HUES48 (cell line): ENCODE data around the gene BRI3.

Experiments used
- H3K27ac ChIP-seq: one replicate; pipeline ENCODE4 v1.7.0; 2013; ENCODE audit warnings: low read depth, low read length, inconsistent platforms
- H3K27me3 ChIP-seq: 2 replicates; pipeline ENCODE4 v1.6.1; 2013; ENCODE audit warnings: mild to moderate bottlenecking, low read length; ENCODE audit not compliant: control insufficient read depth, insufficient read depth
- H3K36me3 ChIP-seq: 2 replicates; pipeline ENCODE4 v1.6.1; 2013; ENCODE audit warnings: low read length; ENCODE audit not compliant: control insufficient read depth, insufficient read depth
- H3K4me1 ChIP-seq: 2 replicates; pipeline ENCODE4 v1.6.1; 2013; ENCODE audit warnings: mild to moderate bottlenecking, low read length; ENCODE audit not compliant: control insufficient read depth, insufficient read depth
- H3K4me3 ChIP-seq: 2 replicates; pipeline ENCODE4 v1.5.1; 2013; ENCODE audit warnings: mild to moderate bottlenecking, low read depth, low read length
- H3K9ac ChIP-seq: 2 replicates; pipeline ENCODE4 v1.6.1; 2013; ENCODE audit warnings: mild to moderate bottlenecking, low read depth, low read length, moderate library complexity
- H3K9me3 ChIP-seq: 2 replicates; pipeline ENCODE4 v1.6.1; 2013; ENCODE audit warnings: low read length; ENCODE audit not compliant: control insufficient read depth, insufficient read depth

Gene BRI3

DNA sequence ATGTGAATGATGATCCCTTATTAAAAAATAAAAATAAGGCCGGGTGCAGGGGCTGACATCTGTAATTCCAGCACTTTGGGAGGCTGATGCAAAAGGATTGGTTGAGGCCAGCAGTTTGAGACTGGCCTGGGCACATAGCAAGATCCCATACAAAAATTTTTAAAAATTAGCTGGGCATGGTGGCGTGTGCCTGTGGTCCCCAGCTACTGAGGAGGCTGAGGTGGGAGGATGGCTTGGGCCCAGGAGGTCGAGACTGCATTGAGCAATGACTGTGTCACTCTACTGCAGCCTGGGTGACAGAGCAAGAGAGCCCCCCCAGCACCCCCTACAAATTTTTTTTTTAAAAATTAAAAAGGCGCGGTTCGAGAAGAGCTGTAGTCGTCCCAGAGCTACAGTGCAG lies 1.2 kb upstream of the BRI3 start:
- Histone ChIP-seq H3K27ac (no peak overlapping the region), H3K36me3 (0 out of 2 replicates have a peak, but pooled peaks cover 11% of the 10 kb centered on the region), H3K9ac (no peak overlapping the region), H3K27me3 (no peaks in the 10 kb centered on the region), H3K9me3 (no peaks in the 10 kb centered on the region), H3K4me1 (peaks cover 5% of the 10 kb centered on the region; the same call in 1 of the 2 replicates), H3K4me3 (peak overlapping the region; percentile 66)

DNA sequence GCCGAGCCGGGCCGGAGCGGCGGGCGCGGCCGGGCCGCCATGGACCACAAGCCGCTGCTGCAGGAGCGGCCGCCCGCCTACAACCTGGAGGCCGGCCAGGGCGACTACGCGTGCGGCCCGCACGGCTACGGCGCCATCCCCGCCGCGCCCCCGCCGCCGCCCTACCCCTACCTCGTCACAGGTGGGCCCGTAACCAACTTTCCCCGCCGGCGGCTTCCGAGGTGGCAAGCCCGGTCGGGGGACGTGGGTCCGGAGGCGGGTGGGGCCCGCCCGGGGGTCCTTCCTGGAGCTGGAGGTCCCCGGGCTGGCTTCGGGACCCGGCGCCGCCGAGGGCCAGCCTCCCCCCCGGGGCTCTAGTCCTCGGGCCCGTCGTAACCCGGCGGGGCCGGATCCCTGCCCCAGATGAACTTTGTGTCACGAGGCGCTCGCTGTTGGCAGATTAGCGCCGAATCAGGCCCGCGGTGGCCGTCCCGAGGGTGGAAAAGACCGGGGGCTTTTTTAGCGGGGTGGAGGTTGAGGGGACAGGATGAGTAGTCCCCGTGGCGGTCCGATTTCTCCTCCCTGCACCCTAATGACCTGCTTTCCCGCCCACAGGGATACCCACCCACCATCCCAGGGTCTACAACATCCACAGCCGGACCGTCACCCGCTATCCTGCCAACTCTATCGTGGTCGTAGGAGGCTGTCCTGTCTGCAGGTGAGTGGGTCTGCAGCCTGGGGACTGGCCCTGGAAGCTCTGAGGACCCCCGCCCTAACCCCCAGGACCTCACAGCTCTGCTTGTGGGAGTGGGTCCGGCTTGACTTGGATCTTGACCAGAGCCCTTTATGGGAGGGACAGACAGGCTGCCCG lies 496 bp downstream of the BRI3 start:
- peak overlapping the region; percentile 81 for H3K4me3 ChIP-seq
- no peaks in the 10 kb centered on the region for H3K27me3 ChIP-seq
- H3K27ac ChIP-seq, result peak overlapping the region; percentile 20
- peaks cover 16% of the 10 kb centered on the region for H3K4me1 ChIP-seq
- peak overlapping the region; percentile 75 for H3K9ac ChIP-seq
- H3K9me3 ChIP-seq, result no peaks in the 10 kb centered on the region
- H3K36me3 ChIP-seq, result 0 out of 2 replicates have a peak, but pooled peaks cover 11% of the 10 kb centered on the region

DNA sequence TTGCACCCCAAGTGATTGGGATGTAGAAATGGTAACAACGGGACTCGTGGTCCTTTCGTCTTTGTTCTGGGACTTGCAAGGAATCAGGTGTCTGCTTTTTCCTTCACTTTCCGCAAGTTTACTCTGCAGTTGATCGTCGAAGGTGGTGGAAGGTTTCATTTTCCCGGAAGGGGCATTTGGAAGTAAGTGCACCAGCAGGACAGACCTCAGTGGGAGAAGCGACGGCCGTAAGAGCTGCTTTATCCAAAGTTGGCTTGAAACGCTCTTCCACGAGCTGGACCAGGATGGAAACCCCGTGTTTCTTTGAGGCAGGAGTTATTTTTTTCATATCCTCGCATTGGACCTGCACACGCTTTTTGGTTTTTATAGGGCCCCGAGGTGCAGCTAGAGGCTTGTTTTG lies 1.2 kb downstream of the BRI3 start:
- peak overlapping the region; percentile 81 for H3K4me3 ChIP-seq
- peak overlapping the region; percentile 75; the same call in 1 of the 2 replicates for H3K9ac ChIP-seq
- no peak overlapping the region for H3K27ac ChIP-seq
- no peaks in the 10 kb centered on the region for H3K27me3 ChIP-seq
- H3K36me3 ChIP-seq, result 0 out of 2 replicates have a peak, but pooled peaks cover 11% of the 10 kb centered on the region
- H3K9me3 ChIP-seq, result no peaks in the 10 kb centered on the region
- peaks cover 23% of the 10 kb centered on the region for H3K4me1 ChIP-seq

DNA sequence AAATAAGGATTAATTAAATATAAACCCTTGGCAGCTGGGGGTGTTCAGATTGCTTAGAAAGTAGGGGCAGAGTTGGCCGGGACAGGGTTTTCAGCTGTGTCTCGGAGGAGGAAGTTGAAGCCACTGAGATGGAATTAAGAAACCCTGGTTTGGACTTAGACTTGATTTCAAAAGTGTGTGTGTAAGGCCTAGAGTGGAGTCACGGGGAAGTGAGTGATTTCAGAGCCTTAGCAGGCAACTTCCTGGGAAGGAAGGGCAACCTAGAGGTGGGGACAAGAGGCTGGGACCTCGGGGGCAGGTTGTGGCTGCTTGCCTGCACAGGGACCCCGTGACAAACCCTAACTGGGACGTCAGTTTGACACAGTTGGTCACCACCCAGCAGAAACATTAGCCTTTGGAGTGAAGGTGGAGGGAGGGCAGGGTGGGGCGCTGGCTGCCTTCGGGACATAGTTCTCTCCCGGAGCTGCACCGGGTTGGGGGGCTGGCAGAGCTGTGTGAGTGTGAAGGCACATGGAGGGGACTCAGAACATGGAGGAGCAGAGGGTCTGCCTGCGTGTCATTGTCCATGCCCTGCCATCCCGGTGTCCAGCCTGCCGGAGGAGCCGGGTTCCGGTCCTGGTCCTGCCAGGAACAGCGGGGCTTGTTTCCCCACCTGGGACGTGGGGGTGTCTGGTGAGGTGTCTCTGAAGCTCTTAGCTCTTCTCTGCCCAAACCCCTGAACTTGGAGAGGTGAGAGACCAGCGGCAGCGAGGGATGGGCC lies 1.8 kb downstream of the BRI3 start:
- H3K4me3 ChIP-seq, result no peak overlapping the region; the same call in 1 of the 2 replicates
- H3K4me1 ChIP-seq, result peaks cover 25% of the 10 kb centered on the region
- 0 out of 2 replicates have a peak, but pooled peaks cover 11% of the 10 kb centered on the region for H3K36me3 ChIP-seq
- no peak overlapping the region for H3K27ac ChIP-seq
- no peaks in the 10 kb centered on the region for H3K9me3 ChIP-seq
- no peaks in the 10 kb centered on the region for H3K27me3 ChIP-seq
- no peak overlapping the region for H3K9ac ChIP-seq

DNA sequence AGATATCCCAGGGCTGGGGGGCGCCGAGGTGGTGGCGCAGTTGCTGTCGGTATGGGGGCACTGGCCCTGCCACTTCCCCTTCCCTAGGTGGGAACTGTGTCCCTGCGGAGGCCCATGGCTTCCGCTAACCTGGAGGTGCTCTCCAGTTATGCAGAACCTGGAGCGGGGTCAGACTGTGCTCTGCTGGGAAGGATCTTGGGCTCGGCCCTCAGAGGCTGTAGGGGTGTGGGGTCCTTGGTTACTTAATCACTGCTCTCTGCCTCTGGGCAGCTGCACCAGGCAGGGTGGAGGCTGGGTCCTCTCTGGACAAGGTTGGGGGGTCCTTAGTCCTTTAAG lies 2.4 kb downstream of the BRI3 start:
- Histone ChIP-seq H3K9me3 (no peaks in the 10 kb centered on the region), H3K27ac (no peak overlapping the region), H3K4me3 (no peak overlapping the region), H3K9ac (no peak overlapping the region), H3K36me3 (0 out of 2 replicates have a peak, but pooled peaks cover 11% of the 10 kb centered on the region), H3K27me3 (no peaks in the 10 kb centered on the region), H3K4me1 (peaks cover 25% of the 10 kb centered on the region)

DNA sequence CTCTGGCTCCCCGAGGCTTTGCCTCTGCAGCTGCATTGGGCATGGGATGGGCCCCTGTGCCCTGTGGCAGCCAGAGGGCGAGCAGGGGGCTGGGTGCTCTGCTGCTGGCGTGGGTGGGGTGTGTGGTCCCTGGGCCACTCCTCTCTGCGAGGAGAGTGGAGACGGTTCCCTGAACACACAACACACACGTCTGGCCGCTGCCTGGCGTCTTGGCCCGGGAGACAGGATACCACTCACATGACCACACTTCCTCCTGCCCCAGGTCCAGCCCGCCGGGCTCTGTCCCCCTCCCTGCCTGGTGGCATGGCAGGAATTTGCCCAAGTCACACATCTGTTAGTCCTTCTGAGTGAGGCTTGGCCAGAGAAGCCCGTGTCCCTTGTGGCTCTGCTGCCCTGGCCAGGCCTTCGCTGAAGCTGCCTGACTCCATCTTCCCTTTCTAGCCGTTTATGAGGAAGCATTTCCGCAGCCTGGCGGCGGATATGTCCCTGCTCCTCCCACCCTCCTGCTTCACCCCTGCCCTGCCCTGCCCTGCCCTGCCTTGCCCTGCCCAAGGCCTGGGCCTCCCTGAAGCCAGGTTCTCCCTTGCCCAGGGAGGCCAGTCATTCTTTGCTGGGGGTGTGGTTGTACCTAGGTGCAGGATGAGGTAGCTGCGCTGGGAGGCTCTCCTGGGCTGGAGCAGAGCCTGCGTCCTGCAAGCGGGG lies 3.0 kb downstream of the BRI3 start:
- Histone ChIP-seq H3K9ac (no peak overlapping the region), H3K9me3 (no peaks in the 10 kb centered on the region), H3K27ac (no peak overlapping the region), H3K4me1 (peaks cover 25% of the 10 kb centered on the region), H3K36me3 (0 out of 2 replicates have a peak, but pooled peaks cover 11% of the 10 kb centered on the region), H3K27me3 (no peaks in the 10 kb centered on the region), H3K4me3 (no peak overlapping the region)

DNA sequence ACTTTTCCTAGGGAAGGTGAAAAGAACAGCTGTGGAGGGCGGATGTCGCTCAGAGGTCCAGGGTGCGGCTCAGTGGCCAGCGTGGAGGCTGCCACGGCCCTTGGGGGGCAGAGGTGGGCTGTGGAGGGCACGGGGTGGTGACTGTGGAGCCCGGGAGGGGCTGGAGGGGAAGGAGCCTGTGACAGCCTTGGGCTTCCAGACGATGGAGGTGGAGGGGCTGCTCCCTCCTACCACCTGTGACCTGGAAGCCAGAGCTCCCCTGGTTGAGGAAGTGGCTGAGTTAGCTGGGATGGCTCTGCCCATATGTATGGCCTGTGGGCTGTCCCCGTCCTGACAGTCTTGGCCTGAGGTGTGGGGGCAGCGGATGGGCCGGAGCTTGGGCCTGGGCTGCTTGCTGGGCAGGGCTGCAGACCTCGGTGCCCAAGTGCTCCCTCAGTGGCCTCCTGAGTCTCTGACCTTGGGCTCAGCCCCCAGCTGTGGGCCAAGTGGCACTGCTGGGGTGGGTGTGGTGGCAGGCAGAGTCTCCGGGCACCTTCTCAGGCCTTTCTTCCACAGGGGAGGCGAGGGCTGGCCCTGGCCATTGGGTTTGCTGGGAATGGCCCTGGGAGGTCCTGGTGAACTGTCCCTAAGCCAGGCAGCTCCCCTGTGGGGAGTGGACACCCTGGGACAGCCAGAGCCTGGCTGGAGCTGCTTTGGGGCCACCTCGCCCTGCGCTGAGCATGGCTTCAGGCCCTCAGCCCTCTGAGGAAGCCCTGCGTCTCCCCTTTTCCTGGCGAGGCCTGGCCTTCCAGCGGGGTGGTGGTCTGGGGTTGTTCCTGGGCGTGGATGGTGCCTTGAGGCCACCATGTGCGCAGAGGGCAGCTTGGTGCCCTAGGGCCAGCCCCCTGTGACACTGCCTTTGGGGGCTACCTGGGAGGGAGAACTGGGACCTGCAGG lies 3.9 kb downstream of the BRI3 start:
- H3K27ac ChIP-seq, result no peak overlapping the region
- H3K9me3 ChIP-seq, result no peaks in the 10 kb centered on the region
- peaks cover 25% of the 10 kb centered on the region for H3K4me1 ChIP-seq
- H3K4me3 ChIP-seq, result no peak overlapping the region
- H3K36me3 ChIP-seq, result 0 out of 2 replicates have a peak, but pooled peaks cover 11% of the 10 kb centered on the region
- H3K27me3 ChIP-seq, result no peaks in the 10 kb centered on the region
- H3K9ac ChIP-seq, result no peak overlapping the region

DNA sequence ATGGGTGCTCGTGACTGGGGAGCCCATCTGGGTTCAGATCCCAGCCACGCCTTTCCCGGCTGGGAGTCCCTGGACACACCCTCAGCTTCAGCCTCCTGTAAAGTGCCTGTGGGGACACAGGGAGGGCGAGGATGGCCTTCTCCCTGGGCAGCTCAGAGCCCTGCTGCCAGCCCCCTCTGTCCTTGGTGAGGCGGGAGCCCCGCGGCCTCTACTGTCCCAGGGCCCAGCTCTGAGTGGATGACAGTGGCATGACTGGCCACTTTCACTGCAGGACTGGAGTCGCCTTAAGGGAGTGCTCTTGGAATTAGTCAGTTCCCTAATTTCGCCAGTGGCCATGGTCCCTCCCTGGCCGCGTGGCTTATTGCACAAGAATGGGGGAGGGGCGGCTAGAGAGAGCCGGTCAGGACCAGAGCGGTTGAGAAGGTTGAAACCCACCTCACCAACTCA lies 4.6 kb downstream of the BRI3 start:
- Histone ChIP-seq H3K27ac (no peak overlapping the region), H3K4me3 (no peak overlapping the region), H3K9ac (no peak overlapping the region), H3K4me1 (peaks cover 29% of the 10 kb centered on the region), H3K36me3 (peaks cover 15% of the 10 kb centered on the region), H3K9me3 (no peaks in the 10 kb centered on the region), H3K27me3 (no peaks in the 10 kb centered on the region)

DNA sequence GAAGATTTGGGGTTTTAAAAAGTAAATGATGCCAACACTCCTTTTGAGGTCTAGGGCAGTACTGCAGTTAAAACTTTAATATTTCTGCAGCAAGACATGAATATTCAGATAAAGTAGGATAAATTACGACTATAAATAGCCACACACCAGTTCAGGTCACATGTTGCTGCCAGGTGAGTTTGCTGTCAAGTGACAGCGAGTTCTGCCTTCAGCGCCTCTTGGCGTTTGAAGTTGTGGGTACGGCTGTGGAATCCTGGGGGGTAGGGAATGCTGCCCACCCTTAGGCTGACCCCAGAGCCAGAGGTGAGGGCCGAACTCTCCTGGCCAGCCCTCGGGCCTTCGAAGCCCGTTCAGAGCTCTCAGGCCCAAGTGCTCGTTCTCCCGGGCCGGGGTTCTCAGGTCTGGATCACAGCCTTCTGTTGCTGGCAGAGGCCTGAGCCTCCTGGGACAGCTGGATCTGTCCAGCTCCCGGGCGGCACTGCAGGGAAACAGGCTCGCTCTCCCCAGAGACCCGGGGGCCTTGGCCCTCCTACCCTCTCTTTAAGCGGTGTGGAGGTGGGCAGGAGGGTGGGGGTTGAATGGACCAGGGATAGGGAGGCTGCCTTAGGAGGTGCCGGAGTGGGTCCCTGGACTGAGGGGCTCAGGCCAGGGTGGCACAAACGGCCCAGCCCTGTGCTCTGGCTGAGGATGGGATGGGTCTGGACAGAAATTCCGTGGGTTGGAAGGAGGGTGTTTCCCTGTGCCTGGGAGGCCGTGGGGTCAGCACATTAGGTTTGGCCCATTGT lies 5.4 kb downstream of the BRI3 start:
- H3K4me3 ChIP-seq, result no peak overlapping the region
- H3K27ac ChIP-seq, result peak overlapping the region; percentile 5
- no peaks in the 10 kb centered on the region for H3K27me3 ChIP-seq
- H3K9me3 ChIP-seq, result no peaks in the 10 kb centered on the region
- H3K36me3 ChIP-seq, result peaks cover 22% of the 10 kb centered on the region
- no peak overlapping the region for H3K9ac ChIP-seq
- peaks cover 29% of the 10 kb centered on the region for H3K4me1 ChIP-seq
